Measurements from ENCODE around the gene KRTAP10-6. TPM values are rescaled to one million over a fixed set of nuclear protein-coding genes. Genes with fewer than 3 reads are reported as not detected.
"Not testable (repeated sequence)": the region's sequence is repeated elsewhere in the genome, so short reads cannot be mapped to it uniquely, and the experiment has no call there.

KRTAP10-6 gene
- total and polyA plus RNA-seq, 3 experiments from 2014 or later: not detected

- no peaks in the 10 kb centered on the region for H3K27me3 ChIP-seq (ENCODE audit: insufficient read depth, low read length, poor library complexity, severe bottlenecking)
- peaks cover 16 to 26% of the 10 kb centered on the region in 2 donors for H3K27me3 Mint-ChIP-seq
- H3K4me3 ChIP-seq (ENCODE audit: low read length): no peak overlapping the region
- H3K36me3 ChIP-seq (ENCODE audit: insufficient read depth, low read length): no peaks in the 10 kb centered on the region
- H3K36me3 Mint-ChIP-seq: peaks cover 0 to 15% (median 0%) of the 10 kb centered on the region in 3 donors
- no peak for DNase-seq
- H3K9me3 Mint-ChIP-seq: peaks cover 0 to 9% (median 4%) of the 10 kb centered on the region in 5 donors
- no peaks in the 10 kb centered on the region for H3K9me3 ChIP-seq (ENCODE audit: low read length)
- ChIA-PET POLR2A (no interaction called here), CTCF (no interaction called here)
- peak overlapping the region in 3 of 8 donors; percentile 17 to 68 (median 37) for H3K27ac Mint-ChIP-seq
- H3K27ac ChIP-seq (ENCODE audit: low read depth, low read length): no peak overlapping the region
- no peaks in the 10 kb centered on the region for H3K4me1 Mint-ChIP-seq
- no peak overlapping the region for H3K4me3 Mint-ChIP-seq
- H3K4me1 ChIP-seq (ENCODE audit: insufficient read depth, low read length): no peaks in the 10 kb centered on the region
Measured at GRCh38 chr21:44601596-44602462, 9.5 kb upstream of the KRTAP10-6 start.

- CTCF ChIA-PET; H3K4me1 ChIP-seq (ENCODE audit: insufficient read depth, low read length): not testable (repeated sequence)
Measured at GRCh38 chr21:44601091-44601490, 8.8 kb upstream of the KRTAP10-6 start.

GRCh38 chr21:44600118-44600978, 8.0 kb upstream of the KRTAP10-6 start, which contains the start of gene KRTAP10-7:
Gene KRTAP10-7 (plus strand): TSS chr21:44600597. CDS start chr21:44600622, 25 bp downstream.
- H3K27me3 ChIP-seq (ENCODE audit: insufficient read depth, low read length, poor library complexity, severe bottlenecking); H3K9me3 Mint-ChIP-seq; DNase-seq; H3K4me3 Mint-ChIP-seq; H3K9me3 ChIP-seq (ENCODE audit: low read length); H3K4me3 ChIP-seq (ENCODE audit: low read length); POLR2A ChIA-PET; H3K27ac ChIP-seq (ENCODE audit: low read depth, low read length); H3K4me1 Mint-ChIP-seq; CTCF ChIA-PET; H3K36me3 ChIP-seq (ENCODE audit: insufficient read depth, low read length); H3K4me1 ChIP-seq (ENCODE audit: insufficient read depth, low read length): not testable (repeated sequence)
- Mint-ChIP-seq H3K36me3 (peaks cover 0 to 12% (median 0%) of the 10 kb centered on the region in 3 donors), H3K27ac (peak within 1 kb of the TSS in 1 of 8 donors; percentile 68), H3K27me3 (peaks cover 12 to 15% of the 10 kb centered on the region in 2 donors)

More at GRCh38 chr21:44601091-44601490, 8.8 kb upstream of the KRTAP10-6 start:
- H3K27me3 ChIP-seq (ENCODE audit: insufficient read depth, low read length, poor library complexity, severe bottlenecking); POLR2A ChIA-PET; H3K4me3 Mint-ChIP-seq; H3K27ac ChIP-seq (ENCODE audit: low read depth, low read length); H3K9me3 ChIP-seq (ENCODE audit: low read length); H3K4me3 ChIP-seq (ENCODE audit: low read length); DNase-seq; H3K9me3 Mint-ChIP-seq; H3K4me1 Mint-ChIP-seq; H3K36me3 ChIP-seq (ENCODE audit: insufficient read depth, low read length); H3K27ac Mint-ChIP-seq: not testable (repeated sequence)
- H3K36me3 Mint-ChIP-seq: peaks cover 0 to 15% (median 0%) of the 10 kb centered on the region in 3 donors
- H3K27me3 Mint-ChIP-seq: peaks cover 16 to 20% of the 10 kb centered on the region in 2 donors

GRCh38 chr21:44599264-44600029, 7.1 kb upstream of the KRTAP10-6 start:
- no peaks in the 10 kb centered on the region for H3K9me3 ChIP-seq (ENCODE audit: low read length)
- Mint-ChIP-seq H3K27ac (no peak overlapping the region), H3K4me3 (no peak overlapping the region), H3K9me3 (peaks cover 0 to 9% (median 4%) of the 10 kb centered on the region in 5 donors), H3K4me1 (peaks cover 2 to 5% (median 4%) of the 10 kb centered on the region in 3 donors), H3K27me3 (peaks cover 7 to 11% of the 10 kb centered on the region in 2 donors), H3K36me3 (peaks cover 0 to 9% (median 2%) of the 10 kb centered on the region in 3 donors)
- H3K4me3 ChIP-seq (ENCODE audit: low read length): no peak overlapping the region
- H3K27ac ChIP-seq (ENCODE audit: low read depth, low read length): no peak overlapping the region
- no peaks in the 10 kb centered on the region for H3K36me3 ChIP-seq (ENCODE audit: insufficient read depth, low read length)
- CTCF ChIA-PET: no interaction called here
- H3K27me3 ChIP-seq (ENCODE audit: insufficient read depth, low read length, poor library complexity, severe bottlenecking): no peaks in the 10 kb centered on the region
- no peaks in the 10 kb centered on the region for H3K4me1 ChIP-seq (ENCODE audit: insufficient read depth, low read length)
- POLR2A ChIA-PET: no interaction called here
- no peak for DNase-seq

- Mint-ChIP-seq H3K36me3 (peaks cover 0 to 8% (median 2%) of the 10 kb centered on the region in 3 donors), H3K9me3 (peaks cover 0 to 9% (median 4%) of the 10 kb centered on the region in 5 donors), H3K27me3 (peaks cover 0 to 11% of the 10 kb centered on the region in 2 donors), H3K4me1 (peaks cover 2 to 7% (median 5%) of the 10 kb centered on the region in 3 donors), H3K4me3 (no peak overlapping the region), H3K27ac (peak overlapping the region in 2 of 8 donors; percentile 43 to 86)
- no peak overlapping the region for H3K27ac ChIP-seq (ENCODE audit: low read depth, low read length)
- no peak overlapping the region for H3K4me3 ChIP-seq (ENCODE audit: low read length)
- no peaks in the 10 kb centered on the region for H3K36me3 ChIP-seq (ENCODE audit: insufficient read depth, low read length)
- ChIA-PET POLR2A (no interaction called here), CTCF (no interaction called here)
- no peaks in the 10 kb centered on the region for H3K4me1 ChIP-seq (ENCODE audit: insufficient read depth, low read length)
- no peaks in the 10 kb centered on the region for H3K9me3 ChIP-seq (ENCODE audit: low read length)
- no peak for DNase-seq
- no peaks in the 10 kb centered on the region for H3K27me3 ChIP-seq (ENCODE audit: insufficient read depth, low read length, poor library complexity, severe bottlenecking)
Measured at GRCh38 chr21:44598061-44598460, 5.8 kb upstream of the KRTAP10-6 start.

GRCh38 chr21:44596068-44596725, 3.9 kb upstream of the KRTAP10-6 start:
- Histone ChIP-seq H3K27me3 (ENCODE audit: insufficient read depth, low read length, poor library complexity, severe bottlenecking) (no peaks in the 10 kb centered on the region), H3K4me1 (ENCODE audit: insufficient read depth, low read length) (no peaks in the 10 kb centered on the region), H3K4me3 (ENCODE audit: low read length) (no peak overlapping the region), H3K36me3 (ENCODE audit: insufficient read depth, low read length) (no peaks in the 10 kb centered on the region), H3K27ac (ENCODE audit: low read depth, low read length) (no peak overlapping the region), H3K9me3 (ENCODE audit: low read length) (no peaks in the 10 kb centered on the region)
- no peak for DNase-seq
- POLR2A ChIA-PET: no interaction called here
- Mint-ChIP-seq H3K9me3 (peaks cover 0 to 9% (median 4%) of the 10 kb centered on the region in 5 donors), H3K36me3 (peaks cover 0 to 8% (median 2%) of the 10 kb centered on the region in 3 donors), H3K27me3 (peaks cover 4 to 9% of the 10 kb centered on the region in 2 donors), H3K27ac (peak overlapping the region in 2 of 8 donors; percentile 38 to 84), H3K4me3 (no peak overlapping the region), H3K4me1 (peaks cover 2 to 12% (median 5%) of the 10 kb centered on the region in 3 donors)
- CTCF ChIA-PET: no interaction called here

- H3K4me3 ChIP-seq (ENCODE audit: low read length): no peak overlapping the region
- Mint-ChIP-seq H3K4me3 (no peak overlapping the region), H3K27me3 (peaks cover 4 to 8% of the 10 kb centered on the region in 2 donors), H3K9me3 (peaks cover 0 to 9% (median 4%) of the 10 kb centered on the region in 5 donors), H3K27ac (peak overlapping the region in 1 of 8 donors; percentile 60), H3K4me1 (peaks cover 2 to 12% (median 5%) of the 10 kb centered on the region in 3 donors), H3K36me3 (peaks cover 0 to 8% (median 2%) of the 10 kb centered on the region in 3 donors)
- H3K4me1 ChIP-seq (ENCODE audit: insufficient read depth, low read length): no peaks in the 10 kb centered on the region
- no peaks in the 10 kb centered on the region for H3K36me3 ChIP-seq (ENCODE audit: insufficient read depth, low read length)
- POLR2A ChIA-PET: no interaction called here
- no peaks in the 10 kb centered on the region for H3K27me3 ChIP-seq (ENCODE audit: insufficient read depth, low read length, poor library complexity, severe bottlenecking)
- CTCF ChIA-PET: no interaction called here
- DNase-seq: no peak
- H3K27ac ChIP-seq (ENCODE audit: low read depth, low read length): no peak overlapping the region
- H3K9me3 ChIP-seq (ENCODE audit: low read length): no peaks in the 10 kb centered on the region
Measured at GRCh38 chr21:44595524-44595923, 3.2 kb upstream of the KRTAP10-6 start.
